SK-N-MC (cell line): Measurements from ENCODE around the gene WNK1.

Source experiments
- EZH2 ChIP-seq: fragments of 200-600 bp; sonication (generic); IDR thresholded peaks from one replicate; pipeline ENCODE4 v1.6.1; 2017; ENCODE audit warnings: antibody characterized with exemption
- POLR2AphosphoS5 ChIP-seq: IDR thresholded peaks from 2 replicates; pipeline ENCODE4 v1.6.1; 2012; ENCODE audit warnings: mild to moderate bottlenecking, low read depth, low read length, borderline replicate concordance

DNA sequence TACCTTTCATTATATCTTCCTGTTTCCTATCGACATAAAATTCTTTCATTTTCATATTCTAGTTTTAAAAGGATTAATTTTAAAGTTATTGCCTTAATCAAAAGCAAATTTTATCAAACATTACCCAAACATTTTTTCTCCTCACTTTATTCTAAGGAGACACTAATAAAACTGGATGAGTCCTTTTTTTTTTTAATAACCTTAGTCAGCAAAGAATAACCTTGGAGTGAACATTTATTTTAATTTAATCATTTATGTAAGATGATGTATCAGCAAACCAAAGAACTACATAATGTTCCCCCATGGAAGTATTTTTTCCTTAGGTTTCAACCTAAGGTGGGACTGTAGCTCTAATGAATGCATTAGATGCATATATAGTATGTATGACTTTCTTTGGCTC, 113.2 kb downstream of the WNK1 start:
- TF ChIP-seq EZH2, result no peak
- no peak for TF ChIP-seq POLR2AphosphoS5
